HG03196 (cell line): Measurements from ENCODE around the gene TMEM123.

Experiments used
- ATAC-seq: cut with Tn5 transposase; IDR thresholded peaks from one replicate; pipeline ENCODE4 v1.9.1; 2021; ENCODE audit not compliant: unreplicated experiment

The TMEM123 gene

GRCh38 chr11:102426570-102426969 lies 26.0 kb downstream of the TMEM123 start:
- no peak for ATAC-seq

- no peak for ATAC-seq
These were observed 26.6 kb downstream of the TMEM123 start for GRCh38 chr11:102426000-102426399.

GRCh38 chr11:102423936-102424335 lies 28.6 kb downstream of the TMEM123 start:
- no peak for ATAC-seq

- ATAC-seq, result no peak
These were observed 29.5 kb downstream of the TMEM123 start for GRCh38 chr11:102422817-102423712.

- no peak for ATAC-seq
These were observed 31.3 kb downstream of the TMEM123 start for GRCh38 chr11:102421261-102421660.

GRCh38 chr11:102420547-102420946 lies 32.0 kb downstream of the TMEM123 start:
- peak; percentile 89 for ATAC-seq

GRCh38 chr11:102419181-102419580 lies 33.4 kb downstream of the TMEM123 start:
- ATAC-seq, result no peak

- ATAC-seq, result no peak
These were observed 35.6 kb downstream of the TMEM123 start for GRCh38 chr11:102416976-102417375.

GRCh38 chr11:102415304-102415916 lies 37.2 kb downstream of the TMEM123 start:
- no peak for ATAC-seq

- no peak for ATAC-seq
These were observed 38.0 kb downstream of the TMEM123 start for GRCh38 chr11:102414559-102414958.

GRCh38 chr11:102413497-102413896 lies 39.1 kb downstream of the TMEM123 start:
- ATAC-seq, result no peak

- no peak for ATAC-seq
These were observed 41.4 kb downstream of the TMEM123 start for GRCh38 chr11:102411142-102411541.

GRCh38 chr11:102410382-102410784 lies 42.2 kb downstream of the TMEM123 start:
- ATAC-seq, result no peak

GRCh38 chr11:102408339-102408738 lies 44.2 kb downstream of the TMEM123 start:
- ATAC-seq, result no peak

- no peak for ATAC-seq
These were observed 44.7 kb downstream of the TMEM123 start for GRCh38 chr11:102407901-102408300.

- ATAC-seq, result no peak
These were observed 46.5 kb downstream of the TMEM123 start for GRCh38 chr11:102406099-102406498.

GRCh38 chr11:102405501-102405900 lies 47.1 kb downstream of the TMEM123 start:
- no peak for ATAC-seq

- ATAC-seq, result no peak
These were observed 50.0 kb downstream of the TMEM123 start for GRCh38 chr11:102402548-102402947.

- ATAC-seq, result no peak
These were observed 50.7 kb downstream of the TMEM123 start for GRCh38 chr11:102401905-102402304.

- no peak for ATAC-seq
These were observed 52.0 kb downstream of the TMEM123 start for GRCh38 chr11:102400603-102401002.

- no peak for ATAC-seq
These were observed 53.4 kb downstream of the TMEM123 start for GRCh38 chr11:102399189-102399588.

- no peak for ATAC-seq
These were observed 54.3 kb downstream of the TMEM123 start for GRCh38 chr11:102398297-102398696.
